ENCODE measurements around the gene PAX7. TPM values are rescaled to one million over a fixed set of nuclear protein-coding genes. Genes with fewer than 3 reads are reported as not detected.

Gene PAX7
- total and polyA plus RNA-seq, 9 of the 15 experiments (the other 6 are each of a cell fraction or from before 2014, with no cell fraction given) = not detected

DNA sequence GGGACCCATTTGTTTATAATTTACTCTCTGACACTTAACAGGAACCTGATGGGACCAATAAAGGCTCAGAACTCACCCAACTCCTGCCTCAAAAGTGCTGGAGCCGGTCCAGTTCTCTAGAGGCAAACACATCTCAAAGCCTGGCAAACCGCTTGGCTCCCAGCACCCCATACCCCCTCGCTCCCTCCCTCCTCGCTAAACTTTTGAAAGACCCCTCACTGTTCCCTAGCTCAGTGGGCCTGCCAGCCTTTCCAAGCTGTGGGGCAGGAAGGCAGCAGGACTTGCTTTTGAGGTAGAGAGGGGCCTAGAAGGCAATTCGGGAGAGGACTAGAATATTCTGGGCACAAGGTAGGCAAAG, 40.2 kb downstream of the PAX7 start:
- POLR2A ChIA-PET = no interaction called here
- intact Hi-C loops (cut with micrococcal nuclease) = no loop called here
- in situ Hi-C loops (cut with MboI) = no loop called here
- no peak overlapping the region for H3K9ac ChIP-seq (ENCODE audit: insufficient read depth in 1 of 2, low read depth in 2 of 2, low read length in 2 of 2)
- H3K9me3 ChIP-seq (replicated peaks; ENCODE audit: control insufficient read depth, insufficient read depth, low read depth, low read length) = no peaks in the 10 kb centered on the region
- BruUV-seq (replicated peaks) = no TSS peak
- no peaks in the 10 kb centered on the region for H3K79me2 ChIP-seq (ENCODE audit: control insufficient read depth, insufficient read depth, low read length)
- no peaks in the 10 kb centered on the region for H3K9me1 ChIP-seq (ENCODE audit: control insufficient read depth, insufficient read depth, low read length)
- peaks cover 14% of the 10 kb centered on the region for H4K20me1 ChIP-seq (replicated peaks; ENCODE audit: control insufficient read depth, insufficient read depth, low read length)
- peaks cover 11 to 52% of the 10 kb centered on the region in 2 experiments; a peak in 3 of 5 replicates for H3K27me3 ChIP-seq (ENCODE audit: control insufficient read depth in 2 of 2, insufficient read depth in 2 of 2, low read length in 2 of 2)
- no peak overlapping the region for H3K4me3 ChIP-seq
- H3K36me3 ChIP-seq (ENCODE audit: control insufficient read depth, insufficient read depth, low read length) = no peaks in the 10 kb centered on the region
- ATAC-seq (no peak), DNase-seq (ENCODE audit: extremely low read depth in 1 of 4, low spot score in 3 of 4) (no peak), FAIRE-seq (no peak)
- 0% methylated on average over 5 of the region's 5 CpGs for WGBS (ENCODE audit: insufficient coverage, low coverage, missing lambda C conversion rate)
- CTCF ChIA-PET (ENCODE audit: low intra/inter-chr PET ratio) = no interaction called here
- no peaks in the 10 kb centered on the region for H3K4me1 ChIP-seq (replicated peaks in 1 of 2; ENCODE audit: control insufficient read depth in 2 of 2, insufficient read depth in 2 of 2, low read length in 2 of 2)
- no peak overlapping the region for H2AFZ ChIP-seq (ENCODE audit: low read depth, low read length)
- no peak overlapping the region for H3K27ac ChIP-seq (ENCODE audit: extremely low read depth, low read depth, low read length)
- H3K4me2 ChIP-seq (ENCODE audit: insufficient read depth, low read length) = no peak overlapping the region
- TF ChIP-seq PHB2 (IDR thresholded peaks at IDR 0.05; ENCODE audit: low read depth) (no peak), ZNF830 (CRISPR knock-in tag; IDR thresholded peaks at IDR 0.05) (no peak), ELF2 (CRISPR knock-in tag; IDR thresholded peaks at IDR 0.05) (no peak), MYC (IDR thresholded peaks at IDR 0.05; ENCODE audit: low read depth, low read length) (no peak), MYC (CRISPR knock-in tag; IDR thresholded peaks at IDR 0.05; ENCODE audit: borderline replicate concordance, low read depth) (no peak), KLF13 (tag; IDR thresholded peaks at IDR 0.05; ENCODE audit: borderline replicate concordance, low read depth) (no peak), RAD51 (IDR thresholded peaks at IDR 0.05; ENCODE audit: borderline replicate concordance, low read depth) (no peak), IFI16 (CRISPR knock-in tag; IDR thresholded peaks at IDR 0.05) (no peak), DDX20 (tag; IDR thresholded peaks at IDR 0.05; ENCODE audit: low read depth) (no peak), EHMT2 (IDR thresholded peaks at IDR 0.05) (no peak), KLF1 (tag; IDR thresholded peaks at IDR 0.05) (no peak), CHD4 (IDR thresholded peaks at IDR 0.05; ENCODE audit: insufficient read depth, insufficient replicate concordance, low read depth, low read length, poor library complexity, severe bottlenecking) (no peak), MBD2 (IDR thresholded peaks at IDR 0.05; ENCODE audit: borderline replicate concordance, low read depth) (no peak)
- TF ChIP-seq, protein P1, sequence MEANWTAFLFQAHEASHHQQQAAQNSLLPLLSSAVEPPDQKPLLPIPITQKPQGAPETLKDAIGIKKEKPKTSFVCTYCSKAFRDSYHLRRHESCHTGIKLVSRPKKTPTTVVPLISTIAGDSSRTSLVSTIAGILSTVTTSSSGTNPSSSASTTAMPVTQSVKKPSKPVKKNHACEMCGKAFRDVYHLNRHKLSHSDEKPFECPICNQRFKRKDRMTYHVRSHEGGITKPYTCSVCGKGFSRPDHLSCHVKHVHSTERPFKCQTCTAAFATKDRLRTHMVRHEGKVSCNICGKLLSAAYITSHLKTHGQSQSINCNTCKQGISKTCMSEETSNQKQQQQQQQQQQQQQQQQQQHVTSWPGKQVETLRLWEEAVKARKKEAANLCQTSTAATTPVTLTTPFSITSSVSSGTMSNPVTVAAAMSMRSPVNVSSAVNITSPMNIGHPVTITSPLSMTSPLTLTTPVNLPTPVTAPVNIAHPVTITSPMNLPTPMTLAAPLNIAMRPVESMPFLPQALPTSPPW (CRISPR knock-in tag; IDR thresholded peaks at IDR 0.05) = no peak
- TF ChIP-seq, protein P2, sequence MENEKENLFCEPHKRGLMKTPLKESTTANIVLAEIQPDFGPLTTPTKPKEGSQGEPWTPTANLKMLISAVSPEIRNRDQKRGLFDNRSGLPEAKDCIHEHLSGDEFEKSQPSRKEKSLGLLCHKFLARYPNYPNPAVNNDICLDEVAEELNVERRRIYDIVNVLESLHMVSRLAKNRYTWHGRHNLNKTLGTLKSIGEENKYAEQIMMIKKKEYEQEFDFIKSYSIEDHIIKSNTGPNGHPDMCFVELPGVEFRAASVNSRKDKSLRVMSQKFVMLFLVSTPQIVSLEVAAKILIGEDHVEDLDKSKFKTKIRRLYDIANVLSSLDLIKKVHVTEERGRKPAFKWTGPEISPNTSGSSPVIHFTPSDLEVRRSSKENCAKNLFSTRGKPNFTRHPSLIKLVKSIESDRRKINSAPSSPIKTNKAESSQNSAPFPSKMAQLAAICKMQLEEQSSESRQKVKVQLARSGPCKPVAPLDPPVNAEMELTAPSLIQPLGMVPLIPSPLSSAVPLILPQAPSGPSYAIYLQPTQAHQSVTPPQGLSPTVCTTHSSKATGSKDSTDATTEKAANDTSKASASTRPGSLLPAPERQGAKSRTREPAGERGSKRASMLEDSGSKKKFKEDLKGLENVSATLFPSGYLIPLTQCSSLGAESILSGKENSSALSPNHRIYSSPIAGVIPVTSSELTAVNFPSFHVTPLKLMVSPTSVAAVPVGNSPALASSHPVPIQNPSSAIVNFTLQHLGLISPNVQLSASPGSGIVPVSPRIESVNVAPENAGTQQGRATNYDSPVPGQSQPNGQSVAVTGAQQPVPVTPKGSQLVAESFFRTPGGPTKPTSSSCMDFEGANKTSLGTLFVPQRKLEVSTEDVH (IDR thresholded peaks at IDR 0.05; ENCODE audit: low read depth, partially characterized antibody) = no peak
